Liver (tissue), 9 donors: ENCODE results near the gene TRIM3. TPM values are rescaled to one million over a fixed set of nuclear protein-coding genes. Genes with fewer than 3 reads are reported as not detected.

Experiments
- DNase-seq: peaks from one replicate; pipeline ENCODE4 v3.0.0-alpha.2; 2017; ENCODE audit warnings: low spot score
- H3K27ac ChIP-seq, 2 donors: one replicate each; pipeline ENCODE4 v1.7.0; 2013; ENCODE audit warnings: inconsistent platforms in 2 of 2, low read length in 2 of 2, control low read depth in 1 of 2, low read depth in 1 of 2, mild to moderate bottlenecking in 1 of 2
- H3K27me3 ChIP-seq, 4 donors: one replicate each; pipeline versions ENCODE4 v1.6.1 to v1.7.0; 2013; ENCODE audit warnings: low read length in 3 of 4, inconsistent platforms in 1 of 4, mild to moderate bottlenecking in 1 of 4, moderate library complexity in 1 of 4; ENCODE audit not compliant: control insufficient read depth in 4 of 4, insufficient read depth in 4 of 4
- H3K36me3 ChIP-seq, 4 donors: one replicate each; pipeline versions ENCODE4 v1.6.1 to v1.7.0; 2013; ENCODE audit warnings: low read length in 3 of 4, mild to moderate bottlenecking in 3 of 4, low read depth in 1 of 4, moderate library complexity in 1 of 4; ENCODE audit not compliant: control insufficient read depth in 4 of 4, insufficient read depth in 3 of 4
- H3K4me1 ChIP-seq, 4 donors: one replicate each; pipeline versions ENCODE4 v1.6.1 to v1.7.0; 2013; ENCODE audit warnings: low read length in 3 of 4, mild to moderate bottlenecking in 3 of 4, moderate library complexity in 1 of 4; ENCODE audit not compliant: control insufficient read depth in 4 of 4, insufficient read depth in 4 of 4
- H3K4me3 ChIP-seq, 3 donors: one replicate each; pipeline versions ENCODE4 v1.6.1 to v1.7.0; 2013; ENCODE audit warnings: low read length in 3 of 3, control low read depth in 1 of 3, low read depth in 1 of 3, mild to moderate bottlenecking in 1 of 3
- H3K9ac ChIP-seq, 2 donors: one replicate each; pipeline ENCODE4 v1.7.0; 2013; ENCODE audit warnings: low read length in 2 of 2, mild to moderate bottlenecking in 2 of 2, moderate library complexity in 2 of 2, control low read depth in 1 of 2, low read depth in 1 of 2
- H3K9me3 ChIP-seq, 4 donors: one replicate each; pipeline versions ENCODE4 v1.6.1 to v1.7.0; 2013; ENCODE audit warnings: low read length in 3 of 4; ENCODE audit not compliant: control insufficient read depth in 4 of 4
- ATF3 ChIP-seq: IDR thresholded peaks from 2 replicates; pipeline ENCODE4 v1.6.1; 2016; ENCODE audit warnings: antibody characterized with exemption
- CTCF ChIP-seq: fragments of 150-350 bp; IDR thresholded peaks from 2 replicates; pipeline ENCODE4 v1.5.1; 2017; ENCODE audit warnings: improper control_type of control experiment, low read depth, low read length; ENCODE audit not compliant: missing input control
- EGR1 ChIP-seq, 2 donors: IDR thresholded peaks; 2 replicates each; pipeline ENCODE4 v1.6.1; 2016 to 2018; ENCODE audit warnings: antibody characterized with exemption in 2 of 2, low read depth in 2 of 2
- FOXA1 ChIP-seq: IDR thresholded peaks from 2 replicates; pipeline ENCODE4 v1.6.1; 2016; ENCODE audit warnings: antibody characterized with exemption
- FOXA2 ChIP-seq: IDR thresholded peaks from 2 replicates; pipeline ENCODE4 v1.6.1; 2016; ENCODE audit warnings: antibody characterized with exemption
- GABPA ChIP-seq, 2 donors: IDR thresholded peaks in 1 of 2; conservative IDR thresholded peaks in 1 of 2; 2 replicates each; pipeline ENCODE4 v1.6.1; 2016; ENCODE audit warnings: antibody characterized with exemption in 2 of 2, mild to moderate bottlenecking in 1 of 2, moderate library complexity in 1 of 2
- HNF4A ChIP-seq, 2 donors: conservative IDR thresholded peaks; 2 replicates each; pipeline ENCODE4 v1.6.1; 2016; ENCODE audit warnings: antibody characterized with exemption in 2 of 2, mild to moderate bottlenecking in 2 of 2
- HNF4G ChIP-seq: IDR thresholded peaks from 2 replicates; pipeline ENCODE4 v1.6.1; 2016; ENCODE audit warnings: antibody characterized with exemption
- JUND ChIP-seq, 2 donors: IDR thresholded peaks; 2 replicates each; pipeline ENCODE4 v1.6.1; 2016; ENCODE audit warnings: antibody characterized with exemption in 2 of 2
- MAX ChIP-seq: IDR thresholded peaks from 2 replicates; pipeline ENCODE4 v1.6.1; 2016; ENCODE audit warnings: antibody characterized with exemption
- NR2F2 ChIP-seq: IDR thresholded peaks from 2 replicates; pipeline ENCODE4 v1.6.1; 2016; ENCODE audit warnings: antibody characterized with exemption
- RAD21 ChIP-seq, 2 donors: IDR thresholded peaks; 2 replicates each; pipeline ENCODE4 v1.6.1; 2016; ENCODE audit warnings: antibody characterized with exemption in 2 of 2, mild to moderate bottlenecking in 2 of 2
- REST ChIP-seq: IDR thresholded peaks from 2 replicates; pipeline ENCODE4 v1.6.1; 2016; ENCODE audit warnings: antibody characterized with exemption, mild to moderate bottlenecking
- RXRA ChIP-seq, 2 donors: IDR thresholded peaks; 2 replicates each; pipeline ENCODE4 v1.6.1; 2017 to 2018; ENCODE audit warnings: antibody characterized with exemption in 2 of 2, mild to moderate bottlenecking in 1 of 2
- SP1 ChIP-seq: IDR thresholded peaks from 2 replicates; pipeline ENCODE4 v1.6.1; 2018; ENCODE audit warnings: antibody characterized with exemption, mild to moderate bottlenecking
- TAF1 ChIP-seq: conservative IDR thresholded peaks from 2 replicates; pipeline ENCODE4 v1.6.1; 2016; ENCODE audit warnings: antibody characterized with exemption, mild to moderate bottlenecking
- YY1 ChIP-seq: IDR thresholded peaks from 2 replicates; pipeline ENCODE4 v1.6.1; 2016; ENCODE audit warnings: antibody characterized with exemption, mild to moderate bottlenecking
- ZBTB33 ChIP-seq: IDR thresholded peaks from 2 replicates; pipeline ENCODE4 v1.6.1; 2016; ENCODE audit warnings: antibody characterized with exemption
- WGBS: extraction: QIAGEN DNeasy Blood & Tissue Kit; methylation state at CpG from one replicate; pipeline ENCODE4 v1.1.7; 2013; 5-methylcytosine and 5-hydroxymethylcytosine counted together
- polyA plus RNA-seq, 2 donors: library from polyadenylated mRNA; stranded (reverse) in 1 of 2; unstranded in 1 of 2; fragments of 200-250 nt in 1 of 2; fragments of >200 nt in 1 of 2; fragmentation: Nextera tagmentation in 1 of 2; extraction: Ambion mirVana in 1 of 2; gene quantifications; one replicate each; pipeline versions ENCODE4 v1.2.1 to v1.2.3, GENCODE V29; 2013 to 2015
- total RNA-seq, 2 donors: library from RNA; depleted of rRNA; stranded (reverse); fragments of >200 nt; gene quantifications; one replicate each; pipeline ENCODE4 v1.2.3, GENCODE V29; 2014
- donor health status: healthy.
- donor health status: healthy.
- donor health status: healthy.
- donor health status: healthy.
- donor health status: healthy.

The TRIM3 gene
- total and polyA plus RNA-seq, 4 donors = 5.2 to 12.7 (median 9.1) TPM

GRCh38 chr11:6415797-6416196 lies 57.9 kb downstream of the TRIM3 start:
- Histone ChIP-seq H3K4me3 (no peak overlapping the region), H3K4me1 (peaks cover 0 to 12% (median 3%) of the 10 kb centered on the region in 4 donors), H3K9me3 (no peaks in the 10 kb centered on the region), H3K36me3 (peaks cover 0 to 1% (median 0%) of the 10 kb centered on the region in 4 donors), H3K27ac (no peak overlapping the region), H3K27me3 (no peaks in the 10 kb centered on the region), H3K9ac (no peak overlapping the region)
- WGBS = 85% methylated on average over 6 of the region's 6 CpGs
- no peak for DNase-seq
- no peak for TF ChIP-seq FOXA1
- no peak for TF ChIP-seq EGR1 (IDR thresholded peaks at IDR 0.05; ENCODE audit: low read depth in 2 of 2)
- TF ChIP-seq HNF4G = no peak
- TF ChIP-seq RXRA (IDR thresholded peaks at IDR 0.05) = no peak
- TF ChIP-seq RAD21 (IDR thresholded peaks at IDR 0.05) = no peak
- TF ChIP-seq TAF1 = no peak
- no peak for TF ChIP-seq YY1
- TF ChIP-seq REST = no peak
- no peak for TF ChIP-seq NR2F2
- TF ChIP-seq ZBTB33 = no peak
- no peak for TF ChIP-seq SP1
- no peak for TF ChIP-seq CTCF
- no peak for TF ChIP-seq HNF4A (conservative IDR thresholded peaks at IDR 0.05)
- no peak for TF ChIP-seq ATF3
- no peak for TF ChIP-seq JUND (IDR thresholded peaks at IDR 0.05)
- no peak for TF ChIP-seq MAX
- no peak for TF ChIP-seq FOXA2
- no peak for TF ChIP-seq GABPA (IDR thresholded peaks at IDR 0.05 in 1 of 2, conservative IDR thresholded peaks at IDR 0.05 in 1 of 2)
